ENCODE measurements around the gene MTRF1.

DNA sequence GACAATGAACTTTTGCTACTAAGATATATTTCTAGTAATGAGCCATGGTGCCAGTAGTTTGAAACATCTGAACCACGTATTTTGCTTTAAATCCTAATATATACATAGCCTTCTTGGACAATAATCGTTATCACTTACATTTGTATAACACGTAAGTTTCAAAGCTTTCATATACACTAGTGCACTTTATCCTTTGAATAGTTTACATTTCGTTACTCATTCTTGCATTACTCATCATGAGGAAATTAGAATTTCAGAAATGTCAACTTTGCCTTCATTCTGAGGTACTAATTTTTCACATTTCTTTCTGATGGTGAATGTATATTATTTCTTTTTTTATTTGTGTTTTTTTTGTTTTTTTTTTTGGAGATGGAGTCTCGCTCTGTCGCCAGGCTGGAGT is 74.8 kb downstream of the MTRF1 start:
- TF ChIP-seq, protein P1, sequence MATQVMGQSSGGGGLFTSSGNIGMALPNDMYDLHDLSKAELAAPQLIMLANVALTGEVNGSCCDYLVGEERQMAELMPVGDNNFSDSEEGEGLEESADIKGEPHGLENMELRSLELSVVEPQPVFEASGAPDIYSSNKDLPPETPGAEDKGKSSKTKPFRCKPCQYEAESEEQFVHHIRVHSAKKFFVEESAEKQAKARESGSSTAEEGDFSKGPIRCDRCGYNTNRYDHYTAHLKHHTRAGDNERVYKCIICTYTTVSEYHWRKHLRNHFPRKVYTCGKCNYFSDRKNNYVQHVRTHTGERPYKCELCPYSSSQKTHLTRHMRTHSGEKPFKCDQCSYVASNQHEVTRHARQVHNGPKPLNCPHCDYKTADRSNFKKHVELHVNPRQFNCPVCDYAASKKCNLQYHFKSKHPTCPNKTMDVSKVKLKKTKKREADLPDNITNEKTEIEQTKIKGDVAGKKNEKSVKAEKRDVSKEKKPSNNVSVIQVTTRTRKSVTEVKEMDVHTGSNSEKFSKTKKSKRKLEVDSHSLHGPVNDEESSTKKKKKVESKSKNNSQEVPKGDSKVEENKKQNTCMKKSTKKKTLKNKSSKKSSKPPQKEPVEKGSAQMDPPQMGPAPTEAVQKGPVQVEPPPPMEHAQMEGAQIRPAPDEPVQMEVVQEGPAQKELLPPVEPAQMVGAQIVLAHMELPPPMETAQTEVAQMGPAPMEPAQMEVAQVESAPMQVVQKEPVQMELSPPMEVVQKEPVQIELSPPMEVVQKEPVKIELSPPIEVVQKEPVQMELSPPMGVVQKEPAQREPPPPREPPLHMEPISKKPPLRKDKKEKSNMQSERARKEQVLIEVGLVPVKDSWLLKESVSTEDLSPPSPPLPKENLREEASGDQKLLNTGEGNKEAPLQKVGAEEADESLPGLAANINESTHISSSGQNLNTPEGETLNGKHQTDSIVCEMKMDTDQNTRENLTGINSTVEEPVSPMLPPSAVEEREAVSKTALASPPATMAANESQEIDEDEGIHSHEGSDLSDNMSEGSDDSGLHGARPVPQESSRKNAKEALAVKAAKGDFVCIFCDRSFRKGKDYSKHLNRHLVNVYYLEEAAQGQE (IDR thresholded peaks at IDR 0.05; ENCODE audit: low read depth): no peak
- no peak for TF ChIP-seq EZH2phosphoT487 (IDR thresholded peaks at IDR 0.05; ENCODE audit: borderline replicate concordance)
- TF ChIP-seq EZH2 (IDR thresholded peaks at IDR 0.05): no peak
- TF ChIP-seq CEBPB (IDR thresholded peaks at IDR 0.05; ENCODE audit: low read depth): no peak
- no peak for TF ChIP-seq ZNF274 (IDR thresholded peaks at IDR 0.05; ENCODE audit: low read depth, low read length)
- TF ChIP-seq, protein P2, sequence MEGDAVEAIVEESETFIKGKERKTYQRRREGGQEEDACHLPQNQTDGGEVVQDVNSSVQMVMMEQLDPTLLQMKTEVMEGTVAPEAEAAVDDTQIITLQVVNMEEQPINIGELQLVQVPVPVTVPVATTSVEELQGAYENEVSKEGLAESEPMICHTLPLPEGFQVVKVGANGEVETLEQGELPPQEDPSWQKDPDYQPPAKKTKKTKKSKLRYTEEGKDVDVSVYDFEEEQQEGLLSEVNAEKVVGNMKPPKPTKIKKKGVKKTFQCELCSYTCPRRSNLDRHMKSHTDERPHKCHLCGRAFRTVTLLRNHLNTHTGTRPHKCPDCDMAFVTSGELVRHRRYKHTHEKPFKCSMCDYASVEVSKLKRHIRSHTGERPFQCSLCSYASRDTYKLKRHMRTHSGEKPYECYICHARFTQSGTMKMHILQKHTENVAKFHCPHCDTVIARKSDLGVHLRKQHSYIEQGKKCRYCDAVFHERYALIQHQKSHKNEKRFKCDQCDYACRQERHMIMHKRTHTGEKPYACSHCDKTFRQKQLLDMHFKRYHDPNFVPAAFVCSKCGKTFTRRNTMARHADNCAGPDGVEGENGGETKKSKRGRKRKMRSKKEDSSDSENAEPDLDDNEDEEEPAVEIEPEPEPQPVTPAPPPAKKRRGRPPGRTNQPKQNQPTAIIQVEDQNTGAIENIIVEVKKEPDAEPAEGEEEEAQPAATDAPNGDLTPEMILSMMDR (IDR thresholded peaks at IDR 0.05 in 2 of 3, conservative IDR thresholded peaks at IDR 0.05 in 1 of 3; ENCODE audit: borderline replicate concordance in 1 of 3, insufficient read depth in 1 of 3, low read depth in 2 of 3, low read length in 2 of 3): no peak
- TF ChIP-seq, protein P3, sequence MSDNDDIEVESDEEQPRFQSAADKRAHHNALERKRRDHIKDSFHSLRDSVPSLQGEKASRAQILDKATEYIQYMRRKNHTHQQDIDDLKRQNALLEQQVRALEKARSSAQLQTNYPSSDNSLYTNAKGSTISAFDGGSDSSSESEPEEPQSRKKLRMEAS (IDR thresholded peaks at IDR 0.05): no peak
- no peak for TF ChIP-seq POLR2AphosphoS5 (IDR thresholded peaks at IDR 0.05; ENCODE audit: low read depth, low read length)
- no peak for TF ChIP-seq POLR2A (IDR thresholded peaks at IDR 0.05; ENCODE audit: borderline replicate concordance, extremely low read depth, insufficient read depth, insufficient read length)
- TF ChIP-seq TCF7L2 (IDR thresholded peaks at IDR 0.05; ENCODE audit: borderline replicate concordance, extremely low read depth, insufficient read depth, insufficient read length): no peak
